ENCODE results near the gene LAMA2. TPM values are rescaled to one million over a fixed set of nuclear protein-coding genes. Genes with fewer than 3 reads are reported as not detected.
A peak's percentile ranks its signal among the peaks of the same experiment; 100 is the strongest.

The LAMA2 gene
- total RNA-seq, 1 donor from 2014 or later, result 54.0 TPM

- Mint-ChIP-seq H3K4me3 (no peak overlapping the region), H3K36me3 (peaks cover 3% of the 10 kb centered on the region), H3K4me1 (ENCODE audit: unreplicated experiment) (peaks cover 29% of the 10 kb centered on the region), H3K9me3 (no peaks in the 10 kb centered on the region), H3K27me3 (peaks cover 3% of the 10 kb centered on the region), H3K27ac (no peak overlapping the region)
- DNase-seq (ENCODE audit: extremely low spot score, unreplicated experiment), result no peak
- no peak for TF ChIP-seq CTCF (conservative IDR thresholded peaks at IDR 0.05)
Measured at GRCh38 chr6:129494586-129494985, 611.6 kb downstream of the LAMA2 start.

DNA sequence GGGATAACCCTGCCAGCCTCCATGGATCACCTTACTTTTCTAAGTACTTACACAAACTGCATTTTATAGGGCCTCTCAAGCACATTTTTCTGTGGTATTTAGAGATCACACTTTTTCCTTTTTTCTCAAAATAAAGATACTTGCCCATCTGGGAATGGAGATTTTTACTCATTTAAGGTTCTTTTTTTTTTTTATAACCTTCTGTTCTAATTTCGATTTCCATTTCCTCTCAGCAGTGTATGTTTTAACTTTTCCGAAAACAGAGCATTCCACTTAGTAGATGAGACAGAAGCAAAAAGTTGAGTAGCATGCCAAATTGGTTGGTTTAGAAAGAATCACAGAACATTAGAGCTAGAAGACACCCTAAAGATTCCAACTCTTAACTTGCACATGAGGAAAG is 612.7 kb downstream of the LAMA2 start:
- Mint-ChIP-seq H3K36me3 (peaks cover 3% of the 10 kb centered on the region), H3K4me1 (ENCODE audit: unreplicated experiment) (peaks cover 22% of the 10 kb centered on the region), H3K4me3 (no peak overlapping the region), H3K9me3 (no peaks in the 10 kb centered on the region), H3K27ac (no peak overlapping the region), H3K27me3 (peaks cover 3% of the 10 kb centered on the region)
- no peak for TF ChIP-seq CTCF (conservative IDR thresholded peaks at IDR 0.05)
- DNase-seq (ENCODE audit: extremely low spot score, unreplicated experiment), result no peak

GRCh38 chr6:129497481-129498441 is 614.8 kb downstream of the LAMA2 start:
- Mint-ChIP-seq H3K27me3 (peaks cover 3% of the 10 kb centered on the region), H3K27ac (no peak overlapping the region), H3K9me3 (no peaks in the 10 kb centered on the region), H3K4me3 (no peak overlapping the region), H3K4me1 (ENCODE audit: unreplicated experiment) (peaks cover 32% of the 10 kb centered on the region), H3K36me3 (no peaks in the 10 kb centered on the region)
- DNase-seq (ENCODE audit: extremely low spot score, unreplicated experiment), result no peak
- no peak for TF ChIP-seq CTCF (conservative IDR thresholded peaks at IDR 0.05)

DNA sequence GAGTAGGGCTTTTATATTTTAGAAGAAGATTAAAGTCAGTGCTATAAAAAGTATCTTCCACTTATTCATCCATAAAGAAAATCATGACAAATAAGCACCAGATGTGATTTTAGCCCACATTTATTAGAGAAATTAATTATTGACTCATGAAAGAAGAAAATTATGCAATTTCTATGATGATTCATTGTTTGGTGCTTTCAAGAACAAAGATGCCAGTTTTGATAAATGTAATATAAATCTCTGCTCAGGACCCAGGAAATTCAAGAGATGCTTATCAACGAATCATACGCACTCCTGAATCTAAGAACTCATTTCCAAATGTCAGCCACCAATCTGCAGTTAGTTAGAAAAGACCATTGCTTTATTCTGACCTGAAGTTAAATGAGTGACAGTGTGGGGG is 615.6 kb downstream of the LAMA2 start:
- no peak for TF ChIP-seq CTCF (conservative IDR thresholded peaks at IDR 0.05)
- DNase-seq (ENCODE audit: extremely low spot score, unreplicated experiment), result no peak
- peaks cover 32% of the 10 kb centered on the region for H3K4me1 Mint-ChIP-seq (ENCODE audit: unreplicated experiment)
- no peaks in the 10 kb centered on the region for H3K36me3 Mint-ChIP-seq
- no peak overlapping the region for H3K4me3 Mint-ChIP-seq
- H3K27ac Mint-ChIP-seq, result peak overlapping the region; percentile 7
- H3K27me3 Mint-ChIP-seq, result peaks cover 3% of the 10 kb centered on the region
- no peaks in the 10 kb centered on the region for H3K9me3 Mint-ChIP-seq

GRCh38 chr6:129498950-129499842 is 616.3 kb downstream of the LAMA2 start:
- no peak overlapping the region for H3K4me3 Mint-ChIP-seq
- peaks cover 3% of the 10 kb centered on the region for H3K27me3 Mint-ChIP-seq
- H3K36me3 Mint-ChIP-seq, result no peaks in the 10 kb centered on the region
- peak overlapping the region; percentile 7 for H3K27ac Mint-ChIP-seq
- TF ChIP-seq CTCF (conservative IDR thresholded peaks at IDR 0.05), result peak; percentile 79
- no peaks in the 10 kb centered on the region for H3K9me3 Mint-ChIP-seq
- peaks cover 32% of the 10 kb centered on the region for H3K4me1 Mint-ChIP-seq (ENCODE audit: unreplicated experiment)
- no peak for DNase-seq (ENCODE audit: extremely low spot score, unreplicated experiment)

All from type B pancreatic cell (in vitro differentiated cells).